Trophoblast cell (in vitro differentiated cells and primary cell): ENCODE results near the gene NUP93.

Source experiments
- DNase-seq, 2 donors: peaks; one replicate each; pipeline ENCODE4 v3.0.0-alpha.2; 2016
- H2AFZ ChIP-seq: 2 replicates; pipeline ENCODE4 v1.6.1; 2013; ENCODE audit warnings: low read length, moderate library complexity, mild to moderate bottlenecking; ENCODE audit not compliant: insufficient read depth, poor library complexity
- H2AK5ac ChIP-seq: 2 replicates; pipeline ENCODE4 v1.6.1; 2013; ENCODE audit warnings: mild to moderate bottlenecking, low read length
- H2BK120ac ChIP-seq: 2 replicates; pipeline ENCODE4 v1.6.1; 2013; ENCODE audit warnings: low read length, mild to moderate bottlenecking, moderate library complexity; ENCODE audit not compliant: insufficient read depth, poor library complexity
- H2BK12ac ChIP-seq: 2 replicates; pipeline ENCODE4 v1.6.1; 2013; ENCODE audit warnings: mild to moderate bottlenecking, low read length, moderate library complexity
- H2BK5ac ChIP-seq: 2 replicates; pipeline ENCODE4 v1.6.1; 2013; ENCODE audit warnings: low read length, low read depth, moderate library complexity, mild to moderate bottlenecking; ENCODE audit not compliant: poor library complexity
- H3K14ac ChIP-seq: 2 replicates; pipeline ENCODE4 v1.6.1; 2013; ENCODE audit warnings: mild to moderate bottlenecking, low read length
- H3K18ac ChIP-seq: 2 replicates; pipeline ENCODE4 v1.6.1; 2013; ENCODE audit warnings: mild to moderate bottlenecking, low read length
- H3K23ac ChIP-seq: 2 replicates; pipeline ENCODE4 v1.6.1; 2013; ENCODE audit warnings: low read length
- H3K27ac ChIP-seq: 2 replicates; pipeline ENCODE4 v1.5.1; 2013; ENCODE audit warnings: low read depth, mild to moderate bottlenecking, inconsistent platforms, low read length, moderate library complexity
- H3K27me3 ChIP-seq: 2 replicates; pipeline ENCODE4 v1.6.1; 2013; ENCODE audit warnings: inconsistent platforms, mild to moderate bottlenecking, low read length, moderate library complexity; ENCODE audit not compliant: insufficient read depth
- H3K36me3 ChIP-seq, 2 experiments: 1 replicate in 1 of 2; 2 replicates in 1 of 2; pipeline ENCODE4 v1.6.1; 2013; ENCODE audit warnings: low read length in 2 of 2, mild to moderate bottlenecking in 2 of 2, moderate library complexity in 1 of 2; ENCODE audit not compliant: insufficient read depth in 2 of 2, control insufficient read depth in 1 of 2
- H3K4ac ChIP-seq: 2 replicates; pipeline ENCODE4 v1.6.1; 2013; ENCODE audit warnings: low read depth, mild to moderate bottlenecking, low read length, moderate library complexity
- H3K4me1 ChIP-seq, 2 experiments: 1 replicate in 1 of 2; 2 replicates in 1 of 2; pipeline ENCODE4 v1.6.1; 2013; ENCODE audit warnings: low read length in 2 of 2, mild to moderate bottlenecking in 2 of 2, moderate library complexity in 1 of 2; ENCODE audit not compliant: insufficient read depth in 2 of 2, control insufficient read depth in 1 of 2
- H3K4me2 ChIP-seq: 2 replicates; pipeline ENCODE4 v1.6.1; 2013; ENCODE audit warnings: inconsistent platforms, mild to moderate bottlenecking, low read length, moderate library complexity
- H3K4me3 ChIP-seq: 2 replicates; pipeline ENCODE4 v1.5.1; 2013; ENCODE audit warnings: mild to moderate bottlenecking, low read depth, low read length, inconsistent platforms
- H3K79me1 ChIP-seq: one replicate; pipeline ENCODE4 v1.6.1; 2013; ENCODE audit warnings: low read length
- H3K79me2 ChIP-seq: 2 replicates; pipeline ENCODE4 v1.6.1; 2013; ENCODE audit warnings: low read length, mild to moderate bottlenecking; ENCODE audit not compliant: control insufficient read depth, insufficient read depth, poor library complexity
- H3K9ac ChIP-seq: 2 replicates; pipeline ENCODE4 v1.6.1; 2013; ENCODE audit warnings: mild to moderate bottlenecking, low read length
- H3K9me3 ChIP-seq: 2 replicates; pipeline ENCODE4 v1.6.1; 2013; ENCODE audit warnings: low read depth, mild to moderate bottlenecking, control low read depth, inconsistent platforms, low read length; ENCODE audit not compliant: insufficient read depth
- H4K12ac ChIP-seq: 2 replicates; pipeline ENCODE4 v1.6.1; 2013; ENCODE audit warnings: low read depth, mild to moderate bottlenecking, low read length, moderate library complexity
- H4K8ac ChIP-seq: 2 replicates; pipeline ENCODE4 v1.6.1; 2013; ENCODE audit warnings: low read depth, mild to moderate bottlenecking, low read length, moderate library complexity
- H4K91ac ChIP-seq: one replicate; pipeline ENCODE4 v1.6.1; 2013; ENCODE audit warnings: low read depth, mild to moderate bottlenecking, low read length, moderate library complexity
- whole genome bisulfite sequencing: extraction: QIAGEN DNeasy Blood & Tissue Kit; methylation state at CpG from one replicate; pipeline ENCODE4 v1.1.7; 2013; ENCODE audit warnings: missing lambda C conversion rate; ENCODE audit not compliant: insufficient read length, insufficient coverage; ENCODE audit errors: extremely low coverage; 5-methylcytosine and 5-hydroxymethylcytosine counted together

The NUP93 gene

GRCh38 chr16:56828647-56829046 lies 98.7 kb downstream of the NUP93 start:
- H4K12ac ChIP-seq, result no peak overlapping the region
- H3K4me1 ChIP-seq, result peaks cover 0 to 3% of the 10 kb centered on the region in 2 experiments
- H4K91ac ChIP-seq, result no peak overlapping the region
- no peak overlapping the region for H2BK12ac ChIP-seq
- H2AK5ac ChIP-seq, result no peak overlapping the region
- no peak overlapping the region for H2BK120ac ChIP-seq
- no peaks in the 10 kb centered on the region for H3K79me1 ChIP-seq
- no peak overlapping the region for H3K14ac ChIP-seq
- H3K4me2 ChIP-seq, result no peak overlapping the region
- H2BK5ac ChIP-seq, result no peak overlapping the region
- no peak overlapping the region for H2AFZ ChIP-seq
- no peak overlapping the region for H3K9ac ChIP-seq
- no peak overlapping the region for H3K27ac ChIP-seq
- no peaks in the 10 kb centered on the region for H3K27me3 ChIP-seq
- H3K36me3 ChIP-seq, result peaks cover 17 to 27% of the 10 kb centered on the region in 2 experiments
- H3K18ac ChIP-seq, result no peak overlapping the region
- H4K8ac ChIP-seq, result no peak overlapping the region
- H3K4me3 ChIP-seq, result no peak overlapping the region
- peaks cover under 1% of the 10 kb centered on the region for H3K9me3 ChIP-seq
- no peak overlapping the region for H3K4ac ChIP-seq
- DNase-seq, result no peak
- no peak overlapping the region for H3K23ac ChIP-seq
- no CpG with 5 or more reads among the region's 1 CpG for WGBS
- H3K79me2 ChIP-seq, result no peaks in the 10 kb centered on the region

- no peaks in the 10 kb centered on the region for H3K79me1 ChIP-seq
- no peak overlapping the region for H4K12ac ChIP-seq
- no peak overlapping the region for H3K18ac ChIP-seq
- peaks cover 0 to 3% of the 10 kb centered on the region in 2 experiments for H3K4me1 ChIP-seq
- no peak overlapping the region for H3K27ac ChIP-seq
- H3K23ac ChIP-seq, result no peak overlapping the region
- H3K36me3 ChIP-seq, result peaks cover 24 to 33% of the 10 kb centered on the region in 2 experiments
- no peak overlapping the region for H2AFZ ChIP-seq
- peak in 1 of 2 donors; percentile 58 for DNase-seq
- H3K4ac ChIP-seq, result no peak overlapping the region
- H3K79me2 ChIP-seq, result no peaks in the 10 kb centered on the region
- no peaks in the 10 kb centered on the region for H3K9me3 ChIP-seq
- WGBS, result no CpG with 5 or more reads among the region's 2 CpGs
- H4K8ac ChIP-seq, result no peak overlapping the region
- no peak overlapping the region for H4K91ac ChIP-seq
- H2BK12ac ChIP-seq, result no peak overlapping the region
- H3K9ac ChIP-seq, result peak overlapping the region; percentile 48
- H3K4me2 ChIP-seq, result no peak overlapping the region
- H3K4me3 ChIP-seq, result no peak overlapping the region
- H2AK5ac ChIP-seq, result no peak overlapping the region
- H3K14ac ChIP-seq, result no peak overlapping the region
- no peak overlapping the region for H2BK5ac ChIP-seq
- no peaks in the 10 kb centered on the region for H3K27me3 ChIP-seq
- no peak overlapping the region for H2BK120ac ChIP-seq
These were observed 100.7 kb downstream of the NUP93 start for GRCh38 chr16:56830669-56831068.

GRCh38 chr16:56832768-56833167 lies 102.8 kb downstream of the NUP93 start:
- no peaks in the 10 kb centered on the region for H3K79me1 ChIP-seq
- H3K4me3 ChIP-seq, result no peak overlapping the region
- H3K27me3 ChIP-seq, result no peaks in the 10 kb centered on the region
- H2BK5ac ChIP-seq, result no peak overlapping the region
- no peaks in the 10 kb centered on the region for H3K79me2 ChIP-seq
- peaks cover 29 to 42% of the 10 kb centered on the region in 2 experiments for H3K36me3 ChIP-seq
- H3K18ac ChIP-seq, result no peak overlapping the region
- no peak overlapping the region for H3K23ac ChIP-seq
- H3K14ac ChIP-seq, result no peak overlapping the region
- H3K27ac ChIP-seq, result no peak overlapping the region
- no peak overlapping the region for H3K9ac ChIP-seq
- H3K4me2 ChIP-seq, result no peak overlapping the region
- DNase-seq, result no peak
- H4K8ac ChIP-seq, result no peak overlapping the region
- no peak overlapping the region for H3K4ac ChIP-seq
- H2AK5ac ChIP-seq, result no peak overlapping the region
- H4K91ac ChIP-seq, result no peak overlapping the region
- H3K4me1 ChIP-seq, result peaks cover 0 to 3% of the 10 kb centered on the region in 2 experiments
- no peak overlapping the region for H2AFZ ChIP-seq
- no peak overlapping the region for H2BK12ac ChIP-seq
- no peak overlapping the region for H4K12ac ChIP-seq
- H3K9me3 ChIP-seq, result no peaks in the 10 kb centered on the region
- H2BK120ac ChIP-seq, result no peak overlapping the region

GRCh38 chr16:56833243-56833970 lies 103.5 kb downstream of the NUP93 start:
- no peak overlapping the region for H3K4me3 ChIP-seq
- no peak overlapping the region for H3K14ac ChIP-seq
- H2BK12ac ChIP-seq, result no peak overlapping the region
- H4K8ac ChIP-seq, result no peak overlapping the region
- no peak overlapping the region for H2AK5ac ChIP-seq
- H4K12ac ChIP-seq, result no peak overlapping the region
- no peak overlapping the region for H2AFZ ChIP-seq
- no peak overlapping the region for H3K4me2 ChIP-seq
- H3K4ac ChIP-seq, result no peak overlapping the region
- no peaks in the 10 kb centered on the region for H3K27me3 ChIP-seq
- no peak overlapping the region for H2BK120ac ChIP-seq
- no peaks in the 10 kb centered on the region for H3K9me3 ChIP-seq
- WGBS, result no CpG with 5 or more reads among the region's 9 CpGs
- H2BK5ac ChIP-seq, result no peak overlapping the region
- H3K4me1 ChIP-seq, result peaks cover 0 to 3% of the 10 kb centered on the region in 2 experiments
- no peak overlapping the region for H3K27ac ChIP-seq
- no peaks in the 10 kb centered on the region for H3K79me1 ChIP-seq
- H3K23ac ChIP-seq, result no peak overlapping the region
- peaks cover 29 to 45% of the 10 kb centered on the region in 2 experiments for H3K36me3 ChIP-seq
- no peaks in the 10 kb centered on the region for H3K79me2 ChIP-seq
- H4K91ac ChIP-seq, result no peak overlapping the region
- no peak for DNase-seq
- no peak overlapping the region for H3K9ac ChIP-seq
- no peak overlapping the region for H3K18ac ChIP-seq
